Pulmonary artery endothelial cell (primary cell): Measurements from ENCODE around the gene ETDB. TPM values are rescaled to one million over a fixed set of nuclear protein-coding genes. Genes with fewer than 3 reads are reported as not detected.

Experiments
- total RNA-seq: library from RNA; depleted of rRNA; stranded (reverse); fragments of >200 nt; gene quantifications from 2 replicates; pipeline ENCODE4 v1.2.3, GENCODE V29; 2014

The ETDB gene
- total RNA-seq, 1 donor from 2014 or later = not detected

Other genes with a start within 250 kb of the ETDB start
- 19.4 and 24.6 TPM in 2 replicates for gene MOSPD1, start 205.3 kb downstream of the ETDB start, total RNA-seq
- gene SMIM10, start 129.5 kb downstream of the ETDB start, total RNA-seq = 1.3 and 2.2 TPM in 2 replicates
- 4.3 and 4.5 TPM in 2 replicates for gene RTL8B, start 98.0 kb downstream of the ETDB start, total RNA-seq
- gene RTL8C, start 88.2 kb downstream of the ETDB start, total RNA-seq = 19.8 and 25.7 TPM in 2 replicates
- gene RTL8A, start 68.4 kb downstream of the ETDB start, total RNA-seq = 3.5 and 4.6 TPM in 2 replicates
- 0.11 and 0.20 TPM in 2 replicates for gene SMIM10L2B, start 21.8 kb downstream of the ETDB start, total RNA-seq
- gene CT55, start 50.9 kb upstream of the ETDB start, total RNA-seq = not detected in 2 replicates
- not detected in 2 replicates for gene ETDA, start 131.5 kb upstream of the ETDB start, total RNA-seq
- not detected in 2 replicates for gene ETDC, start 189.0 kb upstream of the ETDB start, total RNA-seq
- gene ZNF75D, start 223.6 kb upstream of the ETDB start, total RNA-seq = 5.5 and 6.8 TPM in 2 replicates
- gene ZNF449, start 224.3 kb upstream of the ETDB start, total RNA-seq = 6.3 and 9.1 TPM in 2 replicates